ENCODE measurements around the gene ZNF672. TPM values are rescaled to one million over a fixed set of nuclear protein-coding genes. Genes with fewer than 3 reads are reported as not detected.

ZNF672 gene
- total and polyA plus RNA-seq, 2 of the 13 experiments (the other 11 are each of a cell fraction or from before 2014, with no cell fraction given), result 17.2 to 22.9 TPM

- TF ChIP-seq NCOA1 (CRISPR knock-in tag; IDR thresholded peaks at IDR 0.05), result peak; percentile 96; the same call in 1 of the 2 replicates
- no peak for TF ChIP-seq EED (CRISPR knock-in tag; IDR thresholded peaks at IDR 0.05)
- TF ChIP-seq PAXIP1 (CRISPR knock-in tag; conservative IDR thresholded peaks at IDR 0.05), result 0 out of 2 replicates have a peak, but pooled peaks have one; percentile 27
- TF ChIP-seq ZNF788 (CRISPR knock-in tag; IDR thresholded peaks at IDR 0.05; ENCODE audit: borderline replicate concordance), result no peak
- TF ChIP-seq WIZ (CRISPR knock-in tag; IDR thresholded peaks at IDR 0.05), result no peak
- TF ChIP-seq CREM (IDR thresholded peaks at IDR 0.05), result no peak; the same call in 1 of the 2 replicates
- no peak for TF ChIP-seq CREM (CRISPR knock-in tag; IDR thresholded peaks at IDR 0.05)
- no peak for TF ChIP-seq PLSCR1 (CRISPR knock-in tag; IDR thresholded peaks at IDR 0.05; ENCODE audit: borderline replicate concordance)
- no peak for TF ChIP-seq FLYWCH1 (CRISPR knock-in tag; IDR thresholded peaks at IDR 0.05)
- TF ChIP-seq TAF15 (IDR thresholded peaks at IDR 0.05; ENCODE audit: low read depth, low read length, poor library complexity, severe bottlenecking), result peak; percentile 71
- no peak for TF ChIP-seq ZNF354B (CRISPR knock-in tag; IDR thresholded peaks at IDR 0.05)
- no peak for TF ChIP-seq NR3C1 (CRISPR knock-in tag; IDR thresholded peaks at IDR 0.05)
- no peak for TF ChIP-seq AKAP8 (CRISPR knock-in tag; IDR thresholded peaks at IDR 0.05)
- no peak for TF ChIP-seq ELF4 (CRISPR knock-in tag; IDR thresholded peaks at IDR 0.05; ENCODE audit: borderline replicate concordance)
- TF ChIP-seq FOSL2 (CRISPR knock-in tag; IDR thresholded peaks at IDR 0.05), result no peak
- TF ChIP-seq ZNF451 (CRISPR knock-in tag; IDR thresholded peaks at IDR 0.05), result peak; percentile 80
- TF ChIP-seq MED8 (CRISPR knock-in tag; IDR thresholded peaks at IDR 0.05; ENCODE audit: insufficient replicate concordance), result peak; percentile 56
- TF ChIP-seq ZNF883 (CRISPR knock-in tag; IDR thresholded peaks at IDR 0.05; ENCODE audit: not compliant biosample characterization), result no peak
- peak; percentile 58; the same call in 1 of the 2 replicates for TF ChIP-seq ZNF335 (CRISPR knock-in tag; IDR thresholded peaks at IDR 0.05)
- peak; percentile 57; the same call in 1 of the 2 replicates for TF ChIP-seq PHF20 (CRISPR knock-in tag; IDR thresholded peaks at IDR 0.05)
- TF ChIP-seq ZNF30 (CRISPR knock-in tag; IDR thresholded peaks at IDR 0.05), result peak; percentile 68; the same call in 1 of the 2 replicates
- TF ChIP-seq HMG20B (CRISPR knock-in tag; conservative IDR thresholded peaks at IDR 0.05), result no peak
- no peak for TF ChIP-seq PITX1 (CRISPR knock-in tag; IDR thresholded peaks at IDR 0.05)
- TF ChIP-seq ZNF333 (CRISPR knock-in tag; IDR thresholded peaks at IDR 0.05; ENCODE audit: borderline replicate concordance), result no peak
These were observed 21.2 kb downstream of the ZNF672 start, which contains the start of gene ZNF692 (continued) for GRCh38 chr1:248858891-248859889.

All from HepG2 (cell line).